OCI-LY1 (cell line): ENCODE measurements around the gene GORAB.

ENCODE experiments used
- CTCF ChIP-seq: fragments of 200-600 bp; sonication (generic), shearing (Covaris generic); IDR thresholded peaks from 2 replicates; pipeline ENCODE4 v1.5.1; 2017; ENCODE audit warnings: mild to moderate bottlenecking, antibody characterized with exemption, low read length, moderate library complexity, mixed read lengths
- EZH2 ChIP-seq: fragments of 200-600 bp; sonication (generic), shearing (Covaris generic); IDR thresholded peaks from 2 replicates; pipeline ENCODE4 v1.8.0; 2017; ENCODE audit warnings: borderline replicate concordance, mixed run types, mild to moderate bottlenecking, antibody characterized with exemption, low read length, moderate library complexity, mixed read lengths

GRCh38 chr1:170544624-170545023 is 12.7 kb downstream of the GORAB start:
- TF ChIP-seq CTCF (no peak), EZH2 (no peak)
